Heart left ventricle (tissue), 16 donors: Measurements from ENCODE around the gene MAPK13. TPM values are rescaled to one million over a fixed set of nuclear protein-coding genes. Genes with fewer than 3 reads are reported as not detected.

Experiments
- ATAC-seq, 4 donors: fragments of 200-7000 bp; cut with Tn5 transposase; one replicate each; pipeline ENCODE4 v1.9.1; 2020 to 2022; ENCODE audit warnings: moderate library complexity in 4 of 4, mild to moderate bottlenecking in 3 of 4, moderate number of reproducible peaks in 1 of 4
- DNase-seq, 5 donors: peaks; one replicate each; pipeline ENCODE4 v3.0.0-alpha.2; 2020
- H3K27ac ChIP-seq, 12 donors: fragments of 200-600 bp; sonication (generic) in 4 of 12; one replicate each; pipeline versions ENCODE4 v1.5.0 to v1.8.0; 2016 to 2022; ENCODE audit warnings: mild to moderate bottlenecking in 2 of 12
- H3K27me3 ChIP-seq, 9 donors: fragments of 200-600 bp; sonication (generic) in 2 of 9; one replicate each; pipeline versions ENCODE4 v1.5.1 to v1.8.0; 2016 to 2022; ENCODE audit warnings: mild to moderate bottlenecking in 3 of 9
- H3K36me3 ChIP-seq, 9 donors: fragments of 200-600 bp; sonication (generic) in 2 of 9; one replicate each; pipeline versions ENCODE4 v1.5.0 to v1.8.0; 2018 to 2022; ENCODE audit warnings: mild to moderate bottlenecking in 2 of 9
- H3K4me1 ChIP-seq, 12 donors: fragments of 200-600 bp; sonication (generic) in 4 of 12; one replicate each; pipeline versions ENCODE4 v1.5.0 to v1.8.0; 2016 to 2022; ENCODE audit warnings: mild to moderate bottlenecking in 3 of 12
- H3K4me3 ChIP-seq, 12 donors: fragments of 200-600 bp; sonication (generic) in 4 of 12; one replicate each; pipeline versions ENCODE4 v1.5.0 to v1.8.0; 2017 to 2022; ENCODE audit warnings: mild to moderate bottlenecking in 9 of 12, moderate library complexity in 4 of 12
- H3K9me3 ChIP-seq, 12 donors: fragments of 200-600 bp; sonication (generic) in 4 of 12; one replicate each; pipeline versions ENCODE4 v1.5.0 to v1.8.0; 2016 to 2022; ENCODE audit warnings: mild to moderate bottlenecking in 1 of 12
- CTCF ChIP-seq, 12 donors: fragments of 200-600 bp; sonication (generic) in 4 of 12; IDR thresholded peaks; one replicate each; pipeline versions ENCODE4 v1.5.0 to v1.8.0; 2018 to 2022; ENCODE audit warnings: antibody characterized with exemption in 12 of 12, mild to moderate bottlenecking in 5 of 12
- POLR2A ChIP-seq, 2 donors: fragments of 450-650 bp; IDR thresholded peaks; one replicate each; pipeline ENCODE4 v1.6.1; 2017; ENCODE audit warnings: antibody characterized with exemption in 2 of 2, mild to moderate bottlenecking in 2 of 2, moderate library complexity in 2 of 2
- WGBS, 4 donors: extraction: QIAGEN DNeasy Blood & Tissue Kit in 2 of 4; methylation state at CpG; one replicate each; pipeline versions ENCODE4 v1.1.5 to v1.1.7; 2013 to 2018; 5-methylcytosine and 5-hydroxymethylcytosine counted together
- intact Hi-C, 10 donors: fragments of 100-400 bp; cut with DNase I; formaldehyde crosslinking; loops; one replicate each; pipeline versions ENCODE4 v1.11.1 to v1.14.2; 2022
- polyA plus RNA-seq, 2 donors: library from polyadenylated mRNA; stranded (reverse); fragments of 200-250 nt; gene quantifications; one replicate each; pipeline ENCODE4 v1.2.3, GENCODE V29; 2013
- total RNA-seq, 9 donors: library from RNA; depleted of rRNA in 2 of 9; stranded (reverse); fragments of >200 nt in 2 of 9; fragmentation: NEBNext Ultra II Directional in 3 of 9; extraction: Animal tissue kit (Norgen Biotek cat#: 25700) in 3 of 9; gene quantifications; one replicate each; pipeline versions ENCODE4 v1.1.0 to v1.2.4, GENCODE V29; 2016 to 2023
- donor health status: ischemic (EF 13 %, LVEDD 7.1; RV severe dilation, severe dysfunction).
- donor health status: healthy with polysubstance abuse.
- donor health status: DM: no; HTN: yes; CAD: no.
- donor health status: DM: no; HTN: no; CAD: no.
- donor health status: ischemic (EF 25% LVEDD 6.9; RV normal size, moderate dysfunction).
- donor health status: ischemic (EF 25% LVEDD 5.7; RV mildly dilated, moderate dysfunction).
- donor health status: healthy.
- donor health status: DM: yes; HTN: yes; CAD: no.
- donor health status: ischemic (EF 35%, LVEDD 5.7; RV mildly dilated, moderate dysfunction).
- donor health status: nonischemic (EF 11% LVEDD 7.7; RV severe dilation, severe dysfunction).
- donor health status: DM: yes; HTN: yes; CAD: no.
- donor health status: PGD.
- donor health status: ischemic (EF 29% LVEDD 5.4; RV normal size, mild dysfunction).
- donor health status: nonischemic (EF 23%, LVEDD 6.1; RV moderate dilation, normal function).

Gene MAPK13
- total and polyA plus RNA-seq, 11 donors = 0.24 to 16.8 (median 0.56) TPM

- WGBS, 4 donors = 52 to 68% (median 66%) methylated on average over 7 of the region's 7 CpGs
- Histone ChIP-seq H3K27me3 (peaks cover 0 to 5% (median 0%) of the 10 kb centered on the region in 9 donors), H3K9me3 (no peaks in the 10 kb centered on the region), H3K27ac (no peak overlapping the region), H3K4me3 (no peak overlapping the region), H3K36me3 (peaks cover 0 to 43% (median 0%) of the 10 kb centered on the region in 9 donors), H3K4me1 (peaks cover 0 to 16% (median 0%) of the 10 kb centered on the region in 12 donors)
- ATAC-seq (no peak), DNase-seq (no peak)
- intact Hi-C loops = no loop called here
- TF ChIP-seq CTCF (IDR thresholded peaks at IDR 0.05) (no peak), POLR2A (IDR thresholded peaks at IDR 0.05) (no peak)
Observed at GRCh38 chr6:36139431-36139830, 9.1 kb downstream of the MAPK13 start.

GRCh38 chr6:36139991-36140710 is 9.8 kb downstream of the MAPK13 start:
- H3K4me3 ChIP-seq = no peak overlapping the region
- WGBS, 4 donors = 44 to 49% (median 48%) methylated on average over 7 to 8 of the region's 8 CpGs
- H3K4me1 ChIP-seq = peaks cover 0 to 16% (median 0%) of the 10 kb centered on the region in 12 donors
- TF ChIP-seq POLR2A (IDR thresholded peaks at IDR 0.05) (no peak), CTCF (IDR thresholded peaks at IDR 0.05) (no peak)
- ATAC-seq (no peak), DNase-seq (no peak)
- H3K27me3 ChIP-seq = peaks cover 0 to 5% (median 0%) of the 10 kb centered on the region in 9 donors
- intact Hi-C loops = no loop called here
- H3K27ac ChIP-seq = no peak overlapping the region
- peaks cover 0 to 41% (median 0%) of the 10 kb centered on the region in 9 donors for H3K36me3 ChIP-seq
- no peaks in the 10 kb centered on the region for H3K9me3 ChIP-seq

GRCh38 chr6:36141091-36141490 is 10.8 kb downstream of the MAPK13 start:
- intact Hi-C loops = no loop called here
- H3K9me3 ChIP-seq = no peaks in the 10 kb centered on the region
- H3K36me3 ChIP-seq = peaks cover 0 to 32% (median 0%) of the 10 kb centered on the region in 9 donors
- H3K4me3 ChIP-seq = no peak overlapping the region
- peaks cover 0 to 5% (median 0%) of the 10 kb centered on the region in 9 donors for H3K27me3 ChIP-seq
- no peak for TF ChIP-seq POLR2A (IDR thresholded peaks at IDR 0.05)
- no peak for TF ChIP-seq CTCF (IDR thresholded peaks at IDR 0.05)
- H3K27ac ChIP-seq = no peak overlapping the region
- 94 to 100% (median 95%) methylated on average over 4 of the region's 4 CpGs for WGBS, 4 donors
- H3K4me1 ChIP-seq = peaks cover 0 to 20% (median 0%) of the 10 kb centered on the region in 12 donors
- DNase-seq = no peak
- ATAC-seq = no peak

- TF ChIP-seq POLR2A (IDR thresholded peaks at IDR 0.05) = no peak
- no peak for TF ChIP-seq CTCF (IDR thresholded peaks at IDR 0.05)
- ATAC-seq = no peak
- Histone ChIP-seq H3K4me1 (peaks cover 0 to 28% (median 0%) of the 10 kb centered on the region in 12 donors), H3K27ac (no peak overlapping the region), H3K27me3 (no peaks in the 10 kb centered on the region), H3K36me3 (peaks cover 0 to 24% (median 0%) of the 10 kb centered on the region in 9 donors), H3K4me3 (no peak overlapping the region), H3K9me3 (no peaks in the 10 kb centered on the region)
- no peak for DNase-seq
- intact Hi-C loops = no loop called here
- WGBS, 4 donors = 96 to 98% (median 97%) methylated on average over 4 of the region's 4 CpGs
Observed at GRCh38 chr6:36141961-36142360, 11.6 kb downstream of the MAPK13 start.
